HG03439 (cell line): Measurements from ENCODE around the gene OR1A1.
"Not testable (repeated sequence)": the region's sequence is repeated elsewhere in the genome, so short reads cannot be mapped to it uniquely, and the experiment has no call there.

ENCODE experiments used
- ATAC-seq: cut with Tn5 transposase; IDR thresholded peaks from one replicate; pipeline ENCODE4 v1.9.1; 2021; ENCODE audit warnings: mild to moderate bottlenecking, moderate library complexity; ENCODE audit not compliant: unreplicated experiment

The OR1A1 gene

GRCh38 chr17:3207367-3207766 is at the start of gene OR1A1:
OR1A1 (plus strand) TSS chr17:3207667; CDS start chr17:3215621, 7,954 bp downstream.
- no peak for ATAC-seq

- no peak for ATAC-seq
Measured at GRCh38 chr17:3167574-3167973, 39.9 kb upstream of the OR1A1 start.

GRCh38 chr17:3189961-3190360 is 17.5 kb upstream of the OR1A1 start:
- no peak for ATAC-seq

GRCh38 chr17:3197219-3197618 is 10.2 kb upstream of the OR1A1 start, which contains the start of gene OR1A2:
OR1A2 (plus strand) TSS chr17:3197519; CDS start chr17:3197519, 0 bp downstream.
- ATAC-seq = no peak

GRCh38 chr17:3208484-3208883 is 1.0 kb downstream of the OR1A1 start:
- no peak for ATAC-seq

- no peak for ATAC-seq
Measured at GRCh38 chr17:3213001-3213400, 5.5 kb downstream of the OR1A1 start.

- ATAC-seq = no peak
Measured at GRCh38 chr17:3213587-3213986, 6.1 kb downstream of the OR1A1 start.

- ATAC-seq = not testable (repeated sequence)
Measured at GRCh38 chr17:3219978-3220377, 12.5 kb downstream of the OR1A1 start.

GRCh38 chr17:3221850-3222249 is 14.4 kb downstream of the OR1A1 start:
- ATAC-seq = no peak

- no peak for ATAC-seq
Measured at GRCh38 chr17:3222505-3222904, 15.0 kb downstream of the OR1A1 start.

- not testable (repeated sequence) for ATAC-seq
Measured at GRCh38 chr17:3224721-3225352, 17.4 kb downstream of the OR1A1 start.

GRCh38 chr17:3232300-3232699 is 24.8 kb downstream of the OR1A1 start:
- not testable (repeated sequence) for ATAC-seq

- not testable (repeated sequence) for ATAC-seq
Measured at GRCh38 chr17:3238685-3239084, 31.2 kb downstream of the OR1A1 start.

GRCh38 chr17:3241044-3241443 is 33.6 kb downstream of the OR1A1 start:
- not testable (repeated sequence) for ATAC-seq

- ATAC-seq = not testable (repeated sequence)
Measured at GRCh38 chr17:3244841-3245240, 37.4 kb downstream of the OR1A1 start.

- not testable (repeated sequence) for ATAC-seq
Measured at GRCh38 chr17:3249013-3249412, 41.5 kb downstream of the OR1A1 start.

GRCh38 chr17:3256575-3256974 is 49.1 kb downstream of the OR1A1 start:
- no peak for ATAC-seq

- ATAC-seq = no peak
Measured at GRCh38 chr17:3260163-3260562, 52.7 kb downstream of the OR1A1 start.

GRCh38 chr17:3260600-3260999 is 53.1 kb downstream of the OR1A1 start:
- ATAC-seq = no peak
